GM19240 (cell line): ENCODE results near the gene PTPRJ.

Experiments
- DNase-seq: peaks from one replicate; pipeline ENCODE4 v3.0.0; 2011; ENCODE audit warnings: low spot score; ENCODE audit not compliant: insufficient read length

The PTPRJ gene

GRCh38 chr11:48093323-48093722, 113.0 kb downstream of the PTPRJ start:
- DNase-seq, result no peak

DNA sequence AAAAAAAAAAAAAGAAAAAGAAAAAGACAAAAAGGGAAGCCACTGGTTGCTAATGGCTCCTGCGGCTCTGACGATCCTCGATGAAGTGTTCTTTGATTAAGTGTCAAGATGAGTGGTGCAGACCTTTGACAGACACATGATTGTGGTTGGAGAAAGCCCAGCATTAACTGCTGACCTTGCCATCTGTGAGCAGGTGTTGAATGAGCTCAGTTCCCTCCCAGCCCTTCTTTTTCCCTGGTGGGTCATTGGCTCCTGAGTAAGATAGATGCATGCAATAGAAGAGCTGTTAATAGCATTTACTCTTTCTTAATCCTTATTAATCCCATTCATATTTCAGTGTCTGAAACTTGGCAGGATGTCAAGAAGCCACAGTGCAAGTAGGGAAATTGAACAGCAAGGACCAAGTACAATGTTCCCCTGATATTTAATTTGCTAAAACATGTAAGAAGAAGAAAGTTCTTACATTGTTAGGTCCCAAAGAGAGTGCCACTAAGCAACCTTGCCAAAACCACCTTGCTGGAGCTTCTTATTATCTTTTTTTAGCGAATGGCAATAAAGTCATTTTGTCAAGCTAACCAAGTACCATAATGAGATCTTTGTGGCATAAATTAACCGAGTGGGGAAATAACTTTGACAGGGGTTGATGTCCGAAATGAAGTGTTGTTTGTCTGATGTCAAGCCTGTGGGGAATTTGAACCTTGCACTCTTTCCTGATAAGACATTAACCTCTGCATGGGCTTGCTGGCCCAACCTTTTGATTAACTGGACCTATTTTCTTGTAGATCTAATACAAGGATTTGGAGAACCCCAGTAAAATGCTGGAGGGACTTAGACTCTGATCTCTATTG, 113.7 kb downstream of the PTPRJ start:
- DNase-seq, result no peak

DNA sequence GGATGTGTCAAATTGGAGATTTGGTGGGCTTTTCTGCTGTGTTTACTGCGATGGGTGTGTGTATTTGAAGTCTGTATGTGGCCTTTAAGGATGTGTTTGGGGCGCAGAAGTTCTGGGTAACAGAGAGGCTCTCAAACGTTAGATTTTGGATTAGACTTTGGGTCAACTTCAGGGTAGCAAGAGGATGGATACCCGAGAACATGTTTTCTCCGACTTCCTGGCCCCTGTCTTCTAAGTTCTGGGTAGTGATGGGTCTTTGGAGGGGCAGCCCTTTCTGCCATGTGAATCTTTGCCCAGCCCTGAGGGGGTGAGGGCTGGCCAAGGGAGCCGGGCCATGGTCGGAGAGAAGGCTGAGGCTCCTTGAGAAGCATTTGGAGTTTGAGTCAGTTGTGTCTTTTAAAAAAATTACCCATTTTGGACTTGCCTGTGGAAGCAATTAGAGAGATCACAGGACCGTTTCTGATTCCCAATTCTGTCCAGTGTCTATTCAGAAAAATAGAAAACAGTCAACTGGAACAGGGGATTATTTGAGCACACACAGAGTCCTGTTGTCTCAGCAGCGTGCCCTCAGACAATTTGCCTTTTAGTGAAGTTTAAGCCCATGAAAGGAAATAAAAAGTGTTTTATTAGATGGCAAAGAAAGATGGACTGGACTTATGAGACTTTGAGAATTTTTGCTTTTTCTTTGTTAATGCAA, 114.4 kb downstream of the PTPRJ start:
- no peak for DNase-seq

DNA sequence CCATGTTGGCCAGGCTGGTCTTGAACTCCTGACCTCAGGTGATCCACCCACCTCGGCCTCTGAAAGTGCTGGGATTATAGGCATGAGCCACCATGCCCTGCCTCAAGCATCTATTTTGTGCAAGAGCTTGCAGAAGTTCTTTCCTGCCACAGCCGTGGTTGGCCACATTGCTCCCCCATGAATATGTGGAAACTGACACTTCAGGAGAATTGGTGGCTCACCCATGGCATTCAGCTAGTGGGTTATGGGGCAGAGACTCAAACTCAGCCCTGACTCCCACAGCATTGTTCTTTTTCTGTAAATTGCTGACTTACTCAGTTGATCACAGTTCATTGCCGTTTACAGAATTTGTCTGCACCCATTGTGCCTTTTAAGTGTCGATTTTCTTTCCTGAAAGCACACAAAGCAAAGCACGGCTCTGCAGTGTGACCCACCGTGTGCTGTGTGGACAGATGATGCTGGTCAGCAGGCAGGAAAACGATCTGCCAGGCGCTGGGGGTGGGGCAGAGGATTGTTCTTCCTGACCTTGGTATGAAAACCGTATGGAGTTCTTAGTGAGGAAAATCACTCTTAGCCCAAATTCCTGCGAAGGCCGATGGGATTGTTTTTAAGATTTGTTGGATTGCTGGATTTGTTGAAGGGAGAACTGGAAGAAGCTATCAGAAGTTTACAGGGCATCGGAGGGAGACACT, 115.6 kb downstream of the PTPRJ start:
- DNase-seq, result no peak

DNA sequence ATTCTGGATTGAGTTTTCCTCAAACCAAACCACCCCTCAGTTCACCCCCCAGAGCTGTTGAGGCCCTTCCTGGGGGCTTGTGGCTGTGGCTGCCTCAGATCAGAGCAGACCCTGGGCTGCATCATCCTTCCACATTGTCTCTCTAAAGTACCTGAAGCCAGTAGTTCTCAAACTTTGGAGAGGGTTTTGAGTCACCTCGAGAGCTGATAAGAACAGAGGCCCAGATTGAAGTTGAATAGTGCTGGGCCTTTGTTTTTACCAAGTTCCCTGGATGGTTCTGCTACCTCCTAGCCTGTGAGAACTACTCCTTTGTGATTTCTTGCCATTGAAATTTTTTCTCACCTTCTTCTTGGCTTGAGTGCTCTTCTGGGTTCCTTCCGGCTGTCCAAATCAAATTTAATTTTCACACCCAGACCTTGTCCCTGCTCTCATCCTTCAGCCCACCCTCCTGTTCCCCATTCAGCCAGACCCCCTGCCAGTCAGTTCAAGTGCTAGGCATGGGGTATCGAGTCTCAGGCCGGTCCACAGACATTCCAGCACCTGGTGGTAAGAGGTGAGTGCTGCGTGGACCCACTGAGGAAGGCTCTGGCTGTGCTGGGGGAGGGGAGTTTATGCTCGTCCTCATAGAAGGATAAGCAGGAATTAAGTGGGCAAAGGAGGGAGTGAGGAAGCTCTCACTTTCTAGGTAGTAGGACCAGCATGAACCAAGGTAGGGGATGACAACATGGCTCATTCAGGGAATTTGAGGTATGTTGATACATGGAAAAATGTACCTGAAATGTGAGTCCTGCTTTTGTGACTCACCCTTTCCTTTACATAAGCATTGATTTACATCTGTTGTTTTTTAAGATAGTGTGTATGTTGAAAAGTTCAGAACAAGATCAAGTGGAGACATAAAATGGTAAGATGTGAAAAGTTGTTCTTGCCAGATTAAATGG, 116.5 kb downstream of the PTPRJ start:
- DNase-seq, result no peak

- DNase-seq, result no peak
These were observed 117.7 kb downstream of the PTPRJ start for GRCh38 chr11:48098024-48098423.

- DNase-seq, result no peak
These were observed 119.6 kb downstream of the PTPRJ start for GRCh38 chr11:48099916-48100446.

DNA sequence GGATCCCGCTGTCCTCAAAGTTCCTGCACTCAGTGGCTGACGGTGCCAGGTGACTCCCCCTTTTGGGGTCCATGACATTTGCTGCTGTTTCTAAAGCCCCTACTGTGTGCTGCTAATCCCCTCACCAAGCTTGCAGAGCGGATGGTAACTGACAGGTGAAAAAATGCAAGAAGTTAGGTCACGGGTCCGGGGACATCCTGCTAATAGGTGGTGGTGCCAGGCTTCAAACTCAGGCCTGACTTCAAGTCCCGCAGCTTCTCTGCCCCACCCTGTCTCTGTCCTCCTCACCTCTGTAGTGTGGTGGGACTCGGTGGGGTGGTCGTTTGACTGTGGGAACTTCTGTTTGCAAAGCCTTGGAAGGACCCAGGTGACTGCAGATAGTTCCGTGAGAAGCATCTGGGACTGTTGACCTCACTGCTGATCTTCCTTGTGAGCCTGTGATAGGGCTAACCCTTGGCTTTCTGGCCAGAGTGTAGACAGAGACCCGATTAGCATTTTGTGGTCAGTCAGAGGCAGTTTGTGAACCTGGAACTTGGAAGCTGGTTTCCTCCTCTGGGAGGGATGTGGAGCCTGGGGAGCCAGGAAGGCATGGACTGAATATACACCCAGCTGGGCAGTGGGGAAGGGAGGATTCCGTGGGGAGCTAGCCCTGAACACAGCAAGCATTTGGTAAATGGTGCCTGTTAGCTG, 120.8 kb downstream of the PTPRJ start:
- no peak for DNase-seq

DNA sequence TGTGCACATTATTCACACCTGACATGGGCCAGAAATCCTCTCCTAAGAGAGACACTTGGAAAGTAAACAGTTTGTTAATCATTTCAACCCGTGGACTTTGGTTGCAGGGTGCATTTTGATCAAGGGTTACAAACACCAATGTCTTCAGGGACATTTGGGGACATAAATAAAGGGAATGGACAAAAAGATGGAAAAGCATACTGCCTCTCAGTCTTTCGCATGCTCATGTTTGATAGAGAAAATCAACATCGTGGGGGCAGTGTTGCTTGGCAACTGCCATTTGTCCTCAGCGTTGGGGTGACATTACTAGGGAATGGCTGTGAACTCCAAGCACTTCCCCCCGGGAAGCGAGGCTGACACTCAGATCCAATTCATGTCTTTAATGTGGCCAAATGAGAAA, 121.6 kb downstream of the PTPRJ start:
- no peak for DNase-seq

GRCh38 chr11:48103621-48104567, 123.5 kb downstream of the PTPRJ start:
- DNase-seq, result no peak

DNA sequence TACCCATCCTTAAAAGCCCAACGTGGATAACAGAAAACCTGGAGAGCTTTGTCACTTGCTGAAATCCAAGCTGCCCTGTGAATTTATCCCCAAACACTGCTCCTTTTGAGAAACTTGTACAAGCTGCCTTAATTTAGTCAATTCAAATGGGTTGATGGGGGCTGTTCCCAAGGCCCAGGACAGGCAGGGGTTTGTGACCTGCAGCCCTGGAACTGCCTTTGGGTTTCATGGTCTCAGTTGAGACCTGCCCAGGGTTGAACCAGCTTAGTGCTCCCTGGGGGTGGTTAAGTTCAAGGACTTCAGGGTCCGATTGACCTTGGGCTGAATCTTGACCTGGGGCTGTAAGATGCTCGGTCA, 124.2 kb downstream of the PTPRJ start:
- DNase-seq, result no peak

DNA sequence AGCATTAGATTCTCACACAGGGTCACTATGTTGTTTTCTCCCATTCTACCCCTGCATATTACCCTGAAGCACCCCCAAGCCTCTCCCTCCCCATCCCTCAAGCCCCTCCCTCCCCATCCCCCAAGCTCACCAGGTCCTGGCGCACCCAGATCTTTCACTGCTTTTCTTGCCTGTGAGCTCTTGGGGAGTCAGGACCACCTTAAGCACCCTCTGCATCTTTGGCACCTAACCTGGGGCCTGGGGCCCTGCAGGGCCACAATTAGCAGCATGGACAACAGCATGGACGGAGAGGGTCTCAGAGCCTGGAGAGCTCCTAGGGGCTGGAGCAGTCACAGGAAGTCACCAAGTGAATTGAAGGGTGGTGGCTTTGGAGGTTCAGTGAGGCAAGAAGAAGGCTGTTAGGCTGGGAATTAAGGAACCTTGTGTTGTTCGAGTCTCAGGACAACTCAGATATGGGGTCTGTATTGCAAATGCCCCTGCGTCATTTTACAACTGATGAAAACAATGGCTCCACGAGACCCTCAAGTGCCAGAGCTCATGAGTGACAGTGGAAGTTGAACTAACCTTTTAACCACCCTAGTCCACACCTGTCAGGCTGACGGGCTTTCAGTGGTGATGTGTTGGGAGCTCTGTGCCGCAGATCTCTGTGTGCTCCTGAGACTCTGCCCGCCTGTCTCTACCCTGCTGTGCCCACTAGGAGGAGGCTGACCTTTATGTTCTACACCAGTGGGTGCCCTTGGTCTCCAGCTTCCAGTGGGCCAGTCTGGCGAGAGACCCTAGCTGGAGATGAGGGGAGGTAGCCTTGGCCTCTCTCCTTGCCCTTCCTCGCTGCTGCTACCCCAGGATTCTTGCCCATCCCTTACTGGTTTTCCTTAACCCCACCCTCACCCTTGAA, 125.0 kb downstream of the PTPRJ start:
- DNase-seq, result no peak

DNA sequence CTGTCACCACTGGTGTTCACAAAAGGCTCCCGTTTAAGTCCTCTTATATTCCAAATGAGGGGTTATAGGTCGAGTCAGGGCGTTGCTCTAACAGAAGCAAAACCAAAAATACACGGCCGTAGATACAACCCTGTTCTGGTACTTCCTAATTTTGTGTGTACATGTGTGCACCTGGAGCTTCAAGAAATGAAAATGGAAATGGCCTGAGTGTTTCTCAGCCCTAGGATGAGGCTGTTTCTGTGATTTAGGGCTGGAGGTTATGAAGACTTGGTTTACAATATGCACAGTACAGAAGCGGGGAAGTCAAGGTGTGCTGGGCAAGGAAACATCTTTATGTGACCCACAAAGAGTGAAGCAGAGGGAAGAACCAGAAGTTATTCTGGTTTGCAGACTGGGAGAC, 125.8 kb downstream of the PTPRJ start:
- DNase-seq, result no peak

DNA sequence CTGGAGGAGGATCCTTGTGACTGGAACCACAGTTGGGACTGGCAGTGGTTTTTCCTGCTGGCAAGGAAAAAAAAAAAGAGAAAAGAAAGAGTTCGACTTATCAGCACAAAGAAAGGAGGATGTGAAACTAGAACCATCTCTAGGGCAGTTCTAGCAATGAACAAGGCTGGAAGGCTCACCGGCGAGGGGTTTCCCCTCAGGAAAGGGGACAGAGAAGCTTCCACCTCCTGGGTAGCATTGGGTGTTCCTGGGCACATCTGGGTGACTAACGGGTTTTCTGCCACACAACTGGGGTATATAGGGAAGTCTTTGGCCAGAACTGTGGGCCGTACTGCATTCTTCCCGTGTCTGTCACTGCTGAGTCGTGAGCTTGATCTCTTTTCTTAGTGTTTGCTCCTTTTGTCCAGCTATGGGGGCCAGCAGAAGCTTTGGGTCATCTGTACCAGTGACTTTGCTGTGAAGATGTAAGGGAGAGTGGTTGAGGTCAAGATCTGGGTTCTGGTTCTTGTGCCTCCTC, 126.9 kb downstream of the PTPRJ start:
- DNase-seq, result peak; percentile 60

DNA sequence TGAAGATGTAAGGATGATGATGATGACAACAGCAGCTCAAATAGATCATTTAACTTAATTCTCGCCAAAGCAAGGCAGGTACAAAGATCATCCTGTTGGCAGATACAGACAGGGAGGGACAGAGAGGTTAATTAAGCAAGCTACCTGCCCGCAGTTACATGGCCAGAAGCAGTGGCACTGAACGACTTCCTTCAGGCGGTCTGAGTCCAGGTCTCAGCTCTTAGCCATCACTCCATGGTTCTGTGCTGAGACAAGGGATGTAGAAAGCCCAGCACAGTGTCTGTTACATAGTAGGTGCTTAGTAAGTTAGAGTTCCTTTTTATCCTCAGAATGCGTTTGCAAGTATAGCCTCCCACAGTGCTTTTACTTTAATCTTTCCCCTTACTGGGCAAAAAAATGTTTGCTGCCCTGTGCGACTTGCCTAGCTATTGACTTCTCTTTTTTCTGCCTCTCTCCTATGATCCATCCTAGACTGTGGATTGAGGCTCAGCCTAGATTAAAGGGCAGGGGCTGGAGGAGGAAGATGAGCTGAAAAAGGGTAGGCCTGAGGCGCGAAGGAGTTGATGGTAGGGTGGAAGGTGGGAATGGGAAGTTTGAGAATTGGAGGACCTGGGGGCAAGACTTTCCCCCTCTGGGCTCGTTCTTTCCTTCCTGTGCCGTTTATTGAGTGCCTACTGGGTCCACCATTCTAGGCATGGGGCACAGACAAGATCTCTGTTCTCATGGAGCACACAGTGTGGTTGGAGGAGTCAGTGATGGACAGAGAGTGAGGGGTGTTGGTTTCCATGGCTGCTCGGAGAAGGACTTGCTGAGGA, 128.1 kb downstream of the PTPRJ start:
- DNase-seq, result no peak

DNA sequence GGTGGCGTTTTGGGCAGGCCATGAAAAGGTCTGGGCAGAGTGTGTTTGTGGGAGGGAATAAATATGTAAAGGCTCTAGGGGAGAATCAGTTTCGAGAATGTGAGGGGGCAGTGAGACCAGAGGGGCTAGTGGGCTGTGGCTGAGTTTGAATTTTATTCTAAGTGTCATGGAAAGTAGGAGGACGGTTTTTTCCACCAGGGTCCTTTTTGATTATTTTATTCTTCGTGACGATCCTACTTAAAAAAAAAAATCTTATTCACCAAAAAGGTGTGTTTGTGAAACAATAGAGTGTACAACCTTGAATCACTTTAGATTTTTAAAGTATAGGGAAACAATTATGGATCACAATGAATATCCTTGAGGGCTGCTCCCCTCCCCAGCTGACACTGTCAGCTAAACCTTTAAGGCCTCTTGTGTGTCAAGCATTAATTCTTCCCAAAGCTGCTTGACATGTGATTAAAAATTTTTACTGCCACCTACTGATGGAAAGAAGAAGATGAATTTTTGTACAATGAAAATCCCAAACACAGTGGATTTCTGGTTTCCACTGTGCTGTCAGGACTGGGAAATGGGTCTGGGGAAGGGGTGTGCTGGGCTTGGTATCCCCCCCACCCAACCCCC, 128.8 kb downstream of the PTPRJ start:
- DNase-seq, result no peak

DNA sequence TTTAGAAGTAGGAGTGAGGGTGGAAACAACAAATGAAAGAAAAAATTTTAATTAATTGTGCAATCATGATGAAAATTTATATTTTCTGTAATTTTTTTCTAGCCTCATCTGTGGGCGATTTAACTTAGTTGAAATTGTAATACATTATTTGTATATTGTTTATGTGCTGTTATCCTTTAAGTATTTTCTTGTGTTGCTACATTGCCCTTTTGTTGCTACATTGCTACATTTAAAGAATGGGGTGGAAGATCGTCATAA, 130.1 kb downstream of the PTPRJ start:
- DNase-seq, result no peak
